Measurements from ENCODE around the gene TFG.

Gene TFG

DNA sequence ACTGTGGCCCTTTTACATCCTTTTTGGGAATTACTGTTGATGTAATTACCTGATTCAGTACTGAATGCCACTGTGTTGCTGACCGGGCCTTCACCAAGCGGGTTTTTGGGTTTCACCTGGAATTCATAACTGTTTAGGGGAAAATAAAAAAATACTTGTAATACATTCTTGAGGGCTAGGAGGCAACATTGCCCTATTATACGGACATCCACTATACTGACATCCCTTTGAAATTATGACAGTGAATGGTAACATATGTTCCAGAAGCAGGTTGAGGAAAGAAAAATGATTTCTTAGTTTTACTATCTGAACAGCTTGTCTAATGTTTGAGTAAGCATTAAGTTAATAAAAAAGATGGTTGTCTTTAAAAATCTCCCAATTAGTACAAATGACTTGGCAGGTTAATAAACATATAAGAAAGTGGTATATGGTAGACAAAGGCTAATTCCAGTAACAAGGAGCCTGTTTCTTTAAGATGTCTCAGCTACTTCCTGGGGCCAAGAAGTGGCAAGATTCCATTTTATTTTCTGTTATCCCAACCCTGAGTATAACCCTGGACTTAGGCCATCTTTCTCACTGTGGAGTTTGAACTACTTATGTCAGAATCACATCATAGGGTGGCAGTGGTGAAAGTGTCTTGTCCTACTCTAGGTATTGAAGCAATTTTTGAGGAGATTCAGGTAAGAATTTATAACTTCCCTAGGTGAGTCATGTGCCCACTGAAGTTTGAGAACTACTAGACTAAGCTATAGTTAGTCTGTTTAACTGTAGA, 45.5 kb downstream of the TFG start:
- DNase-seq (ENCODE audit: low read depth) = peak; percentile 21

GRCh38 chr3:100756441-100756840, 47.1 kb downstream of the TFG start:
- DNase-seq (ENCODE audit: low read depth) = no peak

DNA sequence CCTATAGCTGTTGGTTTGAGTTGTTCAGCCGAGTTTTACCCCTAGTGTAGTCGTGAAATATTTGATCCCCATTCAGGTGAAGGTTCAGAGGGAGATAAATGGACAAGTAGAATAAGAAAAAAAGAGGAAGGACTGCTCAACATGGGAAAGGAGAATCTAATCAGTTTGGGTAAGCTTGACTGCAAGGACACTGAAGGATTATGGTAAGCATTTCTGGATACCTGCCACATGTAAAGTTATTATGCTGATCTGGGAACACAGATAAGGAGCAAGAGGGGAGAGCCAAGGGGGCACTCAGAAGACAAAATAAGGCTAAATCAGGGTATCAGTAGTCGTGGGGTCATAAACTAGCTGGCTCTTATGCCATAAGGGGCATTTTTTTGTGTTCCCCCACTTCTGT, 49.9 kb downstream of the TFG start:
- DNase-seq (ENCODE audit: low read depth) = no peak

GRCh38 chr3:100759950-100760349, 50.7 kb downstream of the TFG start:
- no peak for DNase-seq (ENCODE audit: low read depth)

GRCh38 chr3:100760377-100760776, 51.1 kb downstream of the TFG start:
- DNase-seq (ENCODE audit: low read depth) = no peak

DNA sequence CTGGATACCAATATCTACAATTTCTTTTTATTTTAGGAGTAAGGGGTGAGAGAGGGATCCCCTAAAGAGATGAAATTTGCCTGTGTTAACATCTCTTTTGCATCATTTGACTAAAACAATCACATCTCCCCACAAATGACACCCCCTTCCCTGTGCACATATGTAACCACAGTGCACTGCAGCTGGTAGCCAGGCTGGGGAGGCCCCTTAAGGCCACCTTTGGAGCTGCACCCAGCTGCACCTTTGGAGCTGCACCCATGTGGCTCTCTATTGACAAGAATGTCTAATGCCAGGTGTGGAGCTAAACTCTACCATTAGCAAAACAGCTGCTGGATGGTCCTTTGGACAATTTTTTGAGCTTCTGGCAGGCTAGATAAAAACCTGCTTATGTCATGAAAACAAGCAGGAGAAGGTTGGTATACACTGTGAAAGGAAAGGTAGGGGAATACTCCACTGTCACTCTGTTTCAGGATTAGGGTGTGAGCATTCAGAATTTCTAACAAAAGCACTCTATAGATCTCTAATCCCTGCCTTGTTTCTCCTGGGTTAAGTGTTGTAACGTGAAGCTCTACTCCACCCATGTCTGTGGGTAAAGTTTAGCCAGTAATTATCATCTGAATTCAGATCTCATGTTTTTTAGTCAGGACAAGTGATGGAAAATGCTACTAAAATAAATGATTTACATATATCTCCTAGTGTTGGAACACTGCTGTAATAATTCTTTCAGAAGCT, 52.1 kb downstream of the TFG start:
- DNase-seq (ENCODE audit: low read depth) = no peak

- no peak for DNase-seq (ENCODE audit: low read depth)
Observed at GRCh38 chr3:100761951-100762350, 52.7 kb downstream of the TFG start.

DNA sequence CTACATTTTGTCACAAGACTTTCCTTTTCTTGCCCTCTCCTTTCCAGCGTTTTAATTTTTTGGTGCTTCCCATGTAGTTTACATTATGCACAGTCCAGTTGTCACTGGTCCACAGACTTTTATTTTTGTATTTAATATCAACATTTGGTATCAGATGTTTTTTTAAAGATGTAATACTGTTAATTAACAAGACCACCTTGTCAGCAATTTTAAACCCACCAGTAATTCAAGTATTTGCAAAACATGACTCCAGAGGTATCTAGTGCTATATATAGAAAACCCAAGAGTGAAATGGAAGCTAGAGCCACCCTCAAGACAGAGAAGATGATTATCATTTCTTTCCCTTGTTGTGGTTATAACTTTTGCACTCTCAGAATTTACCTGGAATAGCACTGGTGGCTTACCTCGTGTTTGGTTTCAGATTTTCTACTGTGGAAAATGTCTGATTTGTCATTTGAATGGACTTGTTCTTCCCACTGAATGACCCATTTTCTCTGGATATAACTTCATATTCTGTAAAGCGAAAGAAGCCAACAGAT, 56.2 kb downstream of the TFG start:
- no peak for DNase-seq (ENCODE audit: low read depth)

DNA sequence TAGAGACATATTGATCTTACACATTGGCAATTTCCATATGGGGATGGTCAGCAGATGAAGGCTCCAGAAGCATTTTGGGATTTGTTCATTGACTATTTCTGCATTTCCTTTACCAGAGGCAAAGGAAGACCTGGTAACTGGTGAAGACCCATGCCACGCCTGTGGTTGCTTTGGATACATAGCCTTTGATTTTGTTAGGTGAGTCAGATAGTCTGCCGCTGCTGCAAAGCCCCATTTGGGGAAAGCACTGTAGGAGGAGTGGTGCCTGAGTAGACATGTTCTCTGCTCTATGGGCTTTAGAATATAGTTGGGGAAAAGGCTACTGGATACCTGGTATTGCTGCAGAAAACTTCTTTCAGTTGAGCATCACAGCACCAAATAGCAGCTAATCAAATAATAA, 56.8 kb downstream of the TFG start:
- no peak for DNase-seq (ENCODE audit: low read depth)

DNA sequence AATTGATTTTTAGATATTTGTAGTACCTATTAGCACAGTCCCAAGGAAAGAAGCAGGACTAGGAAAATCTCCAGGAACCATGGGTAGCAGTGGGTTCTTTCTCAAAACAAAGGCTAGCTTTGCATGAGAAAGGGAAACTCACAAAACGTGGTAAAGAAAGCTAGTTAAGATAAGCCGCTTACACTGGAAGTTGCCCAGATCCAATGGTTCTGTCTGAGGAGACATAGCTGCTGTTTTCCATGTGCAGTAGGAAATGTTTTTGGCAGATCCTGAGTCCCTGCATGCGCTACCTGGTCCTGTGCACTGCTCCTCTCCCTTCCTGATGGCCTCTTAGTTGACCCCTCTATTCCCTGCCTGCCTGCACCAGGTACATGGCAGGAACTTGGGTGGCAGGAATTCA, 60.4 kb downstream of the TFG start:
- no peak for DNase-seq (ENCODE audit: low read depth)

GRCh38 chr3:100775226-100775625, 65.9 kb downstream of the TFG start:
- DNase-seq (ENCODE audit: low read depth) = no peak

- no peak for DNase-seq (ENCODE audit: low read depth)
Observed at GRCh38 chr3:100775669-100776068, 66.4 kb downstream of the TFG start.

- DNase-seq (ENCODE audit: low read depth) = no peak
Observed at GRCh38 chr3:100776097-100776729, 66.9 kb downstream of the TFG start.

DNA sequence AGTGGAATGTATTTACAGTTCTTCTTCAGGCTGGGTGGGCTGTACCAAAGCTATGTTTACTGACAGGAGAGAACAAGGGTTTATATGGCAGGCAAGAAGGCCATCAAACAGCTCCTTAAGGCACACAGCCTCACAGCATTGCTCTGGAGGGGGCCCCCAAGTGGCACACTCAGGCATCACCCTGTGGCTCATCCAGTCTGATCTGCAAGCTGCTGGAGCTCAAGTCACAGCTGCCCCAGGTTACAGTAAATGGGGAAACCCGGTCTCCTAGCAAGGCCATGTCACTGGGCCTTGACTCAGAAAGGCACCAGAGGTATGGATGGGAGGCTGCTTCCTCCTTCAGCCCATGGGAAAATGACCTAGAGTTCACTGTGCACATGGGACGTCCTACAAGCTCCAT, 67.5 kb downstream of the TFG start:
- DNase-seq (ENCODE audit: low read depth) = no peak

DNA sequence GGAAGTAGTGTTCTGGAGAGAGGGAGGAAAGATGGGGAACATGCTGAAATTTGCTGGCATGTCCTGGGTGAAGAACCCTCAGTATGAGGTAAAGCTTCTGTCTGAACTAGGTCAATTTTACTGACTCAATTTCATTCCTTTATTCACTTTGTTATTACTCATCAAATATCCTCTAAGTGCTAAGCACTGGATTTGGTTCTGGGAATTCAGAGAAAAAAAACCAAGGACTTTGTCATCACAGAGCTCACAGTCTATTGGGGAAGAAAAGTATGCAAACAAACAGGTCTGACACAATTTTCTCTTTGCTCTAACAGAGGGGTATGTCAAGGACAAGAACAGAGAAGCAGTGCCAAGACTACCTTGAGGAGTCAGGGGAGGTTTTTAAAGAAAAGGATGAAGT, 68.0 kb downstream of the TFG start:
- peak; percentile 52 for DNase-seq (ENCODE audit: low read depth)

DNA sequence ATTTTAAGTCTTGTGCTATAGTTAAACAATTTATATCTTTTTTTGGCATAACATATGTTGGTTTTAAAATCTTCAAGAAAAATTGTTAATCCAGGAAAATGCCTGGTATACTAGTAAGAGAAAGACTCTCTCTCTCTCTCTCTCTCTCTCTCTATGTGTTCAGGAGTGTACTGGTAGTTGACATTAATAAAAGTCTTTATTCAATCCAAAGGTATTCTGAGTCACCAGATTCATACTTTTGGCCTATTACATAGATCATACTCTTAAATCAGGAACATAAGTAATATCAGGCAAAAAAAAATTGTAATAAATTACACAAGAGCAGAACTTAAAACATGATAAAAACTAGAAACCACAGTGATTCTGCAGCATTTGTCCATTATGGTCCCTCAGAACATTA, 70.2 kb downstream of the TFG start:
- no peak for DNase-seq (ENCODE audit: low read depth)

- DNase-seq (ENCODE audit: low read depth) = no peak
Observed at GRCh38 chr3:100780071-100780622, 70.9 kb downstream of the TFG start.

- DNase-seq (ENCODE audit: low read depth) = no peak
Observed at GRCh38 chr3:100781301-100781700, 72.0 kb downstream of the TFG start.

DNA sequence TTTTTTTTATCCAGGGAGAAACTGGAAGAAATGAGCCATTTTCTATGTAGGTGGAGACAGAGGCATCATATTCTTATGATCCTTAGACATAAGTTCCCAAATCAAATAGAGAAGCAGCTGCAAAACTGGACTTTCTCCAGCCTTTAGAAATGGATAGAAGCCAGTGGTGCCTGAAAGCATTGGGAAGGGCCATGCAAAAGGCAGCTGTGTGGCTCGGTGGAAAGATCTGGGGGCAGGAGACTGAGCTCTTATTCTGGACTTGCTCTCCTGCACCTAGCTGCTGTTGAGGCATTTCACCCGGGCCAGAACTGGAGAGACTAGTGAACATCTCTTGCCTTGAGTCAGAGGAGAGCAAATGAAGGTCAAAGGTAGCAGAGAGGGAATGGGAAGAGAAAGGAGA, 73.1 kb downstream of the TFG start:
- no peak for DNase-seq (ENCODE audit: low read depth)

GRCh38 chr3:100782906-100783305, 73.6 kb downstream of the TFG start:
- no peak for DNase-seq (ENCODE audit: low read depth)

GRCh38 chr3:100783619-100784018, 74.3 kb downstream of the TFG start:
- no peak for DNase-seq (ENCODE audit: low read depth)

- DNase-seq (ENCODE audit: low read depth) = no peak
Observed at GRCh38 chr3:100789579-100789978, 80.3 kb downstream of the TFG start.

DNA sequence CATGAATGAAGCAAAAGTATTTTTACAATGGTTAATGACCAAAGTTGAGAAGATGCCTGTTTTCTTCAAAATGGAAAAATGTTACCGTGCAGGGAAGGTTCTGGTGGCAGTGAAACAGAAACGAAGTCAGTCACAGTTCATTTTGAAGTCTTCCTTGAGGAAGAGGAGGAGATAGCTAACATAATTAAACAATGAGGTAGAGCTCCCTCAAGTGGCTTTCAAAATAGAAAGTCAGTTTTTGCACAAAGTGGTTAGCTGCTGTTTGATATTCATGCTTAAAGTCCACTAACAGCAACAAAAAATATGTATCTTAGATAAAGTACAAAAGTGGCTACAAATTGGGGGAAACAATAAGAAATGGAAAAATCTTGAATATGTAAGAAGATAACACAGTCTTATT, 87.3 kb downstream of the TFG start:
- DNase-seq (ENCODE audit: low read depth) = no peak
